ENCODE results near the gene PHLDB3. TPM values are rescaled to one million over a fixed set of nuclear protein-coding genes. Genes with fewer than 3 reads are reported as not detected.

Gene PHLDB3
- total RNA-seq, 1 experiment from 2014 or later: 8.5 TPM

- Histone ChIP-seq H2AK5ac (ENCODE audit: insufficient read length, low read length) (no peak overlapping the region), H4K91ac (ENCODE audit: insufficient read length, low read depth, low read length) (no peak overlapping the region), H2AFZ (ENCODE audit: low read length) (no peak overlapping the region), H2BK12ac (ENCODE audit: insufficient read length, low read depth, low read length) (no peak overlapping the region), H3K18ac (ENCODE audit: insufficient read length, low read depth, low read length) (no peak overlapping the region), H3K4me2 (ENCODE audit: insufficient read depth, insufficient read length, low read length) (no peak overlapping the region), H3K4ac (ENCODE audit: low read depth, low read length) (no peak overlapping the region), H4K20me1 (ENCODE audit: control insufficient read depth, insufficient read depth, insufficient read length) (no peaks in the 10 kb centered on the region), H2BK5ac (ENCODE audit: insufficient read length, low read length) (no peak overlapping the region), H3K9ac (ENCODE audit: extremely low read depth, insufficient read length, low read length) (no peak overlapping the region), H3K79me1 (ENCODE audit: insufficient read depth, low read depth, low read length, poor library complexity, severe bottlenecking) (no peaks in the 10 kb centered on the region), H2BK15ac (ENCODE audit: low read depth, low read length) (no peak overlapping the region), H3K4me1 (ENCODE audit: insufficient read depth, low read length) (no peaks in the 10 kb centered on the region), H3T11ph (ENCODE audit: low read length) (no peak overlapping the region), H2BK120ac (ENCODE audit: low read depth, low read length, poor library complexity, severe bottlenecking) (no peak overlapping the region), H4K8ac (replicated peaks; ENCODE audit: insufficient read length, low read depth, low read length) (no peak overlapping the region), H2BK20ac (ENCODE audit: low read depth, low read length, poor library complexity, severe bottlenecking) (no peak overlapping the region), H3K23me2 (ENCODE audit: insufficient read length, low read depth, low read length, poor library complexity, severe bottlenecking) (no peaks in the 10 kb centered on the region), H3K27ac (ENCODE audit: insufficient read length, low read depth, low read length) (no peak overlapping the region), H3K56ac (ENCODE audit: insufficient read length, low read depth, low read length) (no peak overlapping the region), H4K5ac (ENCODE audit: insufficient read length, low read depth, low read length) (no peak overlapping the region), H3K14ac (ENCODE audit: insufficient read depth, low read length) (no peak overlapping the region), H3K9me3 (ENCODE audit: control insufficient read depth, low read depth, low read length) (no peaks in the 10 kb centered on the region), H3K23ac (ENCODE audit: insufficient read length, low read depth, low read length) (no peak overlapping the region), H3K27me3 (ENCODE audit: insufficient read depth, low read length) (no peaks in the 10 kb centered on the region), H3K79me2 (ENCODE audit: insufficient read depth, low read length) (no peaks in the 10 kb centered on the region)
- Mint-ChIP-seq H3K27me3 (ENCODE audit: low read depth) (peaks cover 21% of the 10 kb centered on the region), H3K4me1 (peaks cover 5 to 7% of the 10 kb centered on the region in 2 experiments), H3K4me3 (no peak overlapping the region), H3K9me3 (peaks cover 0 to 12% of the 10 kb centered on the region in 2 experiments; a peak in 3 of 5 replicates), H3K27ac (no peak overlapping the region), H3K36me3 (ENCODE audit: insufficient read depth in 1 of 3, low read depth in 3 of 3) (no peaks in the 10 kb centered on the region)
- TF ChIP-seq CTCF (conservative IDR thresholded peaks at IDR 0.05): no peak
- DNase-seq: no peak
- no CpG with 5 or more reads among the region's 3 CpGs for WGBS (ENCODE audit: extremely low coverage, insufficient read length, low lambda C conversion rate)
Measured at GRCh38 chr19:43441716-43442115, 62.8 kb downstream of the PHLDB3 start.
